ENCODE data around the gene VEGFA.

DNA sequence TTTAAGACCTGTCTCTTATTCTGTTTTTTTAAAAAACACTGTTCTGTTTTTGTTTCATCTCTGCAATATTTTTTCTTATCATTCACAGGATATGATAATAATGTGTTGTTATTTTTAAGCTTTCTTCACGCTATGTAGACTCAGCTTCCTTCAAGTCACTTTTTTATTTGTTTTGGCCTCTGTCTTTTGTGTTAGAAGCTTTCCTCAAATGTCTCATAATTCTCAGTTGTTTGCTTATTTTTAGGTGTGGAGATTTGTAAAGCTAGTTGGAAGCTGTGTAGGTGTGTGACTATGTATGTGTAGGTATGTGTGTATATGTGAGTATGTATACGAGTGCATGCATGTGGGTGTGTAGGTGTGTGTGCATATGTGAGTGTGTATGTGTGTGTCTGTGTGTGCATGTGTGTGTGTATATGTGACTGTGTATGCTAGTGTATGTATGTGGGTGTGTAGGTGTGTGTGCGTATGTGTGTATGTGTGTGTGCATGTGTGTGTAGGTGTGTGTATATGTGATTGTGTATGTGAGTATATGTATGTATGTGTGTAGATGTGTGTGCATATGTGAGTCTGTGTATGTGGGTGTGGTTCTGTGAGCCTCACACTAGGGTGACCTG lies 16.3 kb upstream of the VEGFA start:
- no peak for TF ChIP-seq SP1 (IDR thresholded peaks at IDR 0.05)
- TF ChIP-seq BHLHE40 (IDR thresholded peaks at IDR 0.05; ENCODE audit: borderline replicate concordance) = no peak
- TF ChIP-seq FOXK2 (IDR thresholded peaks at IDR 0.05) = no peak
- TF ChIP-seq LEF1 (IDR thresholded peaks at IDR 0.05; ENCODE audit: borderline replicate concordance) = no peak
- no peak for TF ChIP-seq TARDBP (IDR thresholded peaks at IDR 0.05)
- no peak for TF ChIP-seq NFRKB (IDR thresholded peaks at IDR 0.05)
- no peak for TF ChIP-seq FOXA1 (IDR thresholded peaks at IDR 0.05)
- TF ChIP-seq ZNF384 (IDR thresholded peaks at IDR 0.05) = no peak
- TF ChIP-seq CTBP1 (IDR thresholded peaks at IDR 0.05; ENCODE audit: borderline replicate concordance) = no peak
- TF ChIP-seq FOXM1 (IDR thresholded peaks at IDR 0.05; ENCODE audit: borderline replicate concordance) = no peak

All from HEK293T (cell line).